Measurements from ENCODE around the gene AGER. TPM values are rescaled to one million over a fixed set of nuclear protein-coding genes. Genes with fewer than 3 reads are reported as not detected.
A peak's percentile ranks its signal among the peaks of the same experiment; 100 is the strongest.

AGER gene
- total and polyA plus RNA-seq, 2 of the 4 experiments (the other 2 are of a cell fraction), result 0.18 to 4.2 TPM

Small RNA genes within 50 kb of the gene (microRNA-seq; reads per million reads assigned to microRNA genes)
- gene AL662884.1 (ENCODE audit: insufficient read depth, insufficient read length) (not detected), gene MIR6721 (ENCODE audit: unreplicated experiment) (4.7 reads per million, percentile 8 among the genes with 10 or more reads in this experiment), gene MIR6833 (ENCODE audit: insufficient read depth in 1 of 2, insufficient read length in 1 of 2, unreplicated experiment in 1 of 2) (0 reads per million in 2 experiments)

Small RNA genes within 50 kb of the gene (small RNA-seq; reads per million reads assigned to genes)
- gene AL662884.1, result 0 reads per million in 5 experiments
- gene MIR6833, result 0 to 0.04 (median 0) reads per million in 5 experiments

Other genes with a start within 250 kb of the AGER start
- gene CFB, start 238.2 kb downstream of the AGER start, total RNA-seq (2012; rRNA removed), result 1.4 and 1.8 TPM in 2 replicates
- 5.8 and 6.1 TPM in 2 replicates for gene CFB, start 238.2 kb downstream of the AGER start, polyA plus RNA-seq (2012; rRNA removed)
- 76.0 and 90.8 TPM in 2 replicates for gene NELFE, start 225.3 kb downstream of the AGER start, total RNA-seq (2012; rRNA removed)
- 63.6 and 65.4 TPM in 2 replicates for gene NELFE, start 225.3 kb downstream of the AGER start, polyA plus RNA-seq (2012; rRNA removed)
- 30.6 and 34.7 TPM in 2 replicates for gene SKIC2, start 225.1 kb downstream of the AGER start, total RNA-seq (2012; rRNA removed)
- 46.0 and 46.3 TPM in 2 replicates for gene SKIC2, start 225.1 kb downstream of the AGER start, polyA plus RNA-seq (2012; rRNA removed)
- gene DXO, start 212.1 kb downstream of the AGER start, total RNA-seq (2012; rRNA removed), result 7.8 and 9.3 TPM in 2 replicates
- 21.4 and 22.1 TPM in 2 replicates for gene DXO, start 212.1 kb downstream of the AGER start, polyA plus RNA-seq (2012; rRNA removed)
- gene C4A, start 202.2 kb downstream of the AGER start, total RNA-seq (2012; rRNA removed), result 0.83 and 0.90 TPM in 2 replicates
- 3.6 and 3.8 TPM in 2 replicates for gene C4A, start 202.2 kb downstream of the AGER start, polyA plus RNA-seq (2012; rRNA removed)
- gene C4B, start 169.5 kb downstream of the AGER start, total RNA-seq (2012; rRNA removed), result 0.54 and 0.56 TPM in 2 replicates
- gene C4B, start 169.5 kb downstream of the AGER start, polyA plus RNA-seq (2012; rRNA removed), result 4.2 and 4.4 TPM in 2 replicates
- not detected in 2 replicates for gene CYP21A2, start 145.8 kb downstream of the AGER start, total RNA-seq (2012; rRNA removed)
- gene CYP21A2, start 145.8 kb downstream of the AGER start, polyA plus RNA-seq (2012; rRNA removed), result 0.03 and 0.10 TPM in 2 replicates
- gene TNXB, start 74.9 kb downstream of the AGER start, total RNA-seq (2012; rRNA removed), result under 0.01 TPM in 1 of 2 replicates, not detected in the other
- 0.05 and 0.42 TPM in 2 replicates for gene TNXB, start 74.9 kb downstream of the AGER start, polyA plus RNA-seq (2012; rRNA removed)
- gene ATF6B, start 56.0 kb downstream of the AGER start, total RNA-seq (2012; rRNA removed), result 5.3 and 7.9 TPM in 2 replicates
- 62.6 and 69.6 TPM in 2 replicates for gene ATF6B, start 56.0 kb downstream of the AGER start, polyA plus RNA-seq (2012; rRNA removed)
- 5.8 and 5.9 TPM in 2 replicates for gene FKBPL, start 54.0 kb downstream of the AGER start, total RNA-seq (2012; rRNA removed)
- 3.4 and 3.6 TPM in 2 replicates for gene FKBPL, start 54.0 kb downstream of the AGER start, polyA plus RNA-seq (2012; rRNA removed)
- not detected in 2 replicates for gene PRRT1, start 32.3 kb downstream of the AGER start, total RNA-seq (2012; rRNA removed)
- 0.87 and 0.99 TPM in 2 replicates for gene PRRT1, start 32.3 kb downstream of the AGER start, polyA plus RNA-seq (2012; rRNA removed)
- 2.2 and 3.2 TPM in 2 replicates for gene PPT2, start 30.1 kb downstream of the AGER start, total RNA-seq (2012; rRNA removed)
- 16.2 and 18.7 TPM in 2 replicates for gene PPT2, start 30.1 kb downstream of the AGER start, polyA plus RNA-seq (2012; rRNA removed)
- gene EGFL8, start 19.7 kb downstream of the AGER start, total RNA-seq (2012; rRNA removed), result 0.18 and 0.28 TPM in 2 replicates
- gene EGFL8, start 19.7 kb downstream of the AGER start, polyA plus RNA-seq (2012; rRNA removed), result 4.7 and 5.7 TPM in 2 replicates
- gene AGPAT1, start 8.2 kb downstream of the AGER start, total RNA-seq (2012; rRNA removed), result 27.2 TPM in 2 replicates
- gene AGPAT1, start 8.2 kb downstream of the AGER start, polyA plus RNA-seq (2012; rRNA removed), result 116 and 126 TPM in 2 replicates
- 18.8 and 28.1 TPM in 2 replicates for gene RNF5, start 5.8 kb downstream of the AGER start, total RNA-seq (2012; rRNA removed)
- gene RNF5, start 5.8 kb downstream of the AGER start, polyA plus RNA-seq (2012; rRNA removed), result 34.1 and 41.4 TPM in 2 replicates
- 13.9 and 17.7 TPM in 2 replicates for gene PBX2, start 5.9 kb upstream of the AGER start, total RNA-seq (2012; rRNA removed)
- 56.8 and 58.0 TPM in 2 replicates for gene PBX2, start 5.9 kb upstream of the AGER start, polyA plus RNA-seq (2012; rRNA removed)
- gene GPSM3, start 8.4 kb upstream of the AGER start, total RNA-seq (2012; rRNA removed), result 3.0 and 3.9 TPM in 2 replicates
- gene GPSM3, start 8.4 kb upstream of the AGER start, polyA plus RNA-seq (2012; rRNA removed), result 9.8 and 12.2 TPM in 2 replicates
- gene NOTCH4, start 39.8 kb upstream of the AGER start, total RNA-seq (2012; rRNA removed), result 1.3 and 2.2 TPM in 2 replicates
- gene NOTCH4, start 39.8 kb upstream of the AGER start, polyA plus RNA-seq (2012; rRNA removed), result 0.76 and 0.96 TPM in 2 replicates
- not detected in 2 replicates for gene TSBP1, start 187.7 kb upstream of the AGER start, total RNA-seq (2012; rRNA removed)
- not detected in 2 replicates for gene TSBP1, start 187.7 kb upstream of the AGER start, polyA plus RNA-seq (2012; rRNA removed)
- not detected in 2 replicates for gene BTNL2, start 222.9 kb upstream of the AGER start, total RNA-seq (2012; rRNA removed)
- not detected in 2 replicates for gene BTNL2, start 222.9 kb upstream of the AGER start, polyA plus RNA-seq (2012; rRNA removed)

Measured in IMR-90 (cell line).